ENCODE results near the gene HSD11B1.

The HSD11B1 gene

GRCh38 chr1:209727286-209727685 is 22.6 kb downstream of the HSD11B1 start:
- no peak for DNase-seq (ENCODE audit: low read depth)

- no peak for DNase-seq (ENCODE audit: low read depth)
Observed at GRCh38 chr1:209727785-209728184, 23.1 kb downstream of the HSD11B1 start.

- DNase-seq (ENCODE audit: low read depth), result no peak
Observed at GRCh38 chr1:209728466-209728865, 23.8 kb downstream of the HSD11B1 start.

- DNase-seq (ENCODE audit: low read depth), result no peak
Observed at GRCh38 chr1:209729436-209729835, 24.8 kb downstream of the HSD11B1 start.

- DNase-seq (ENCODE audit: low read depth), result no peak
Observed at GRCh38 chr1:209732725-209733124, 28.1 kb downstream of the HSD11B1 start.

- no peak for DNase-seq (ENCODE audit: low read depth)
Observed at GRCh38 chr1:209733409-209734192, 29.0 kb downstream of the HSD11B1 start.

GRCh38 chr1:209736490-209737117 is 32.0 kb downstream of the HSD11B1 start:
- no peak for DNase-seq (ENCODE audit: low read depth)

- DNase-seq (ENCODE audit: low read depth), result no peak
Observed at GRCh38 chr1:209737118-209737505, 32.5 kb downstream of the HSD11B1 start.

GRCh38 chr1:209738270-209738669 is 33.6 kb downstream of the HSD11B1 start:
- DNase-seq (ENCODE audit: low read depth), result no peak

- DNase-seq (ENCODE audit: low read depth), result no peak
Observed at GRCh38 chr1:209741193-209741592, 36.5 kb downstream of the HSD11B1 start.

GRCh38 chr1:209741889-209742288 is 37.2 kb downstream of the HSD11B1 start:
- no peak for DNase-seq (ENCODE audit: low read depth)

- no peak for DNase-seq (ENCODE audit: low read depth)
Observed at GRCh38 chr1:209742409-209743144, 37.9 kb downstream of the HSD11B1 start.

- no peak for DNase-seq (ENCODE audit: low read depth)
Observed at GRCh38 chr1:209743145-209743482, 38.5 kb downstream of the HSD11B1 start.

- no peak for DNase-seq (ENCODE audit: low read depth)
Observed at GRCh38 chr1:209746451-209747165, 42.0 kb downstream of the HSD11B1 start.

GRCh38 chr1:209747580-209748262 is 43.1 kb downstream of the HSD11B1 start:
- peak; percentile 71 for DNase-seq (ENCODE audit: low read depth)

- no peak for DNase-seq (ENCODE audit: low read depth)
Observed at GRCh38 chr1:209748620-209749019, 44.0 kb downstream of the HSD11B1 start.

GRCh38 chr1:209749205-209749604 is 44.6 kb downstream of the HSD11B1 start:
- DNase-seq (ENCODE audit: low read depth), result no peak

GRCh38 chr1:209749670-209750323 is 45.2 kb downstream of the HSD11B1 start:
- no peak for DNase-seq (ENCODE audit: low read depth)

GRCh38 chr1:209751627-209752231 is 47.1 kb downstream of the HSD11B1 start:
- DNase-seq (ENCODE audit: low read depth), result no peak

GRCh38 chr1:209752890-209753289 is 48.2 kb downstream of the HSD11B1 start:
- no peak for DNase-seq (ENCODE audit: low read depth)

GRCh38 chr1:209755256-209755655 is 50.6 kb downstream of the HSD11B1 start:
- DNase-seq (ENCODE audit: low read depth), result no peak

Measured in activated T-helper 1 cell treated with Interleukin-2 at 50 U/mL for 16 hours (primary cell).